Transverse colon (tissue), 3 donors: ENCODE results near the gene CEP192.

Experiments
- CTCF ChIP-seq, 5 experiments: fragments of 200-600 bp in 3 of 5; fragments of 450-650 bp in 2 of 5; sonication (generic) in 3 of 5; IDR thresholded peaks; 1 replicate in 2 of 5; 2 replicates in 3 of 5; pipeline ENCODE4 v1.5.1; 2016 to 2017; ENCODE audit warnings: antibody characterized with exemption in 5 of 5, inconsistent platforms in 3 of 5, mild to moderate bottlenecking in 2 of 5, moderate library complexity in 1 of 5
- POLR2A ChIP-seq: fragments of 450-650 bp; IDR thresholded peaks from one replicate; pipeline ENCODE4 v1.6.1; 2016; ENCODE audit warnings: antibody characterized with exemption, mild to moderate bottlenecking, moderate library complexity

GRCh38 chr18:12995952-12996477 lies 4.9 kb downstream of the CEP192 start:
- TF ChIP-seq CTCF (IDR thresholded peaks at IDR 0.05), result no peak
- TF ChIP-seq POLR2A, result no peak
